22Rv1 (cell line): ENCODE measurements around the gene MYCBP.

Experiments
- H3K27ac ChIP-seq: fragments of 450-650 bp; 2 replicates; pipeline ENCODE4 v1.5.1; 2017
- ZFX ChIP-seq: fragments of 450-650 bp; IDR thresholded peaks from 2 replicates; pipeline ENCODE4 v1.6.1; 2017; ENCODE audit warnings: antibody characterized with exemption, borderline replicate concordance
- TF ChIP-seq, protein P1 (sequence below): fragments of 450-650 bp; IDR thresholded peaks from 2 replicates; pipeline ENCODE4 v1.5.1; 2017; ENCODE audit warnings: mild to moderate bottlenecking

The MYCBP gene

DNA sequence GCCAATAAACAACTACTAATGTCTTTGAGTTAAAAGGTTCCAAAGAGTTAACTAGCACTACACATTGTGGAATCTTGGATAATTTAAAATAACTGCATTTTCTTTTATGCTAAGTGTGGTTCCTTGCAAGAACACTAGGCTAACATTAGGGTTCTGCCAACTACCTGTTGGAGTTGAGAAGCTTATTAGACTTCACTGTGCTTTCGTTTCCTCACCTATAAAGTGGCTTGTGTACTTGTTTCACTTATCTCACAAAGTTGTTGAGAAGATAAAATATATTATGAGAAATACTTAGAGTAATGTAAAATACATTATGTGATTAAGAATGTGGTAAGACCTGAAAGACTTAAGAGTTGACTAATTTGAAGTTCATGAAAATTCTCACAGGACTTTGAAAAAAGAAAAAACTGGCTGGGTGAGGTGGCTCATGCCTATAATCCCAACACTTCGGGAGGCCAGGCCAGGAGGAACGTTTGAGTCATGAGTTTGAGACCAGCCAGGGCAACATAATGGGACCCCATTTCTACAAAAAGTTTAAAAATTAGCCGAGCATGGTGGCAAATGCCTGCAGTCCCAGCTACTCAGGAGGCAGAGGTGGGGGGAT is 7.9 kb downstream of the MYCBP start:
- no peak overlapping the region for H3K27ac ChIP-seq
- no peak for TF ChIP-seq ZFX
- TF ChIP-seq, protein P1, sequence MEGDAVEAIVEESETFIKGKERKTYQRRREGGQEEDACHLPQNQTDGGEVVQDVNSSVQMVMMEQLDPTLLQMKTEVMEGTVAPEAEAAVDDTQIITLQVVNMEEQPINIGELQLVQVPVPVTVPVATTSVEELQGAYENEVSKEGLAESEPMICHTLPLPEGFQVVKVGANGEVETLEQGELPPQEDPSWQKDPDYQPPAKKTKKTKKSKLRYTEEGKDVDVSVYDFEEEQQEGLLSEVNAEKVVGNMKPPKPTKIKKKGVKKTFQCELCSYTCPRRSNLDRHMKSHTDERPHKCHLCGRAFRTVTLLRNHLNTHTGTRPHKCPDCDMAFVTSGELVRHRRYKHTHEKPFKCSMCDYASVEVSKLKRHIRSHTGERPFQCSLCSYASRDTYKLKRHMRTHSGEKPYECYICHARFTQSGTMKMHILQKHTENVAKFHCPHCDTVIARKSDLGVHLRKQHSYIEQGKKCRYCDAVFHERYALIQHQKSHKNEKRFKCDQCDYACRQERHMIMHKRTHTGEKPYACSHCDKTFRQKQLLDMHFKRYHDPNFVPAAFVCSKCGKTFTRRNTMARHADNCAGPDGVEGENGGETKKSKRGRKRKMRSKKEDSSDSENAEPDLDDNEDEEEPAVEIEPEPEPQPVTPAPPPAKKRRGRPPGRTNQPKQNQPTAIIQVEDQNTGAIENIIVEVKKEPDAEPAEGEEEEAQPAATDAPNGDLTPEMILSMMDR = no peak

DNA sequence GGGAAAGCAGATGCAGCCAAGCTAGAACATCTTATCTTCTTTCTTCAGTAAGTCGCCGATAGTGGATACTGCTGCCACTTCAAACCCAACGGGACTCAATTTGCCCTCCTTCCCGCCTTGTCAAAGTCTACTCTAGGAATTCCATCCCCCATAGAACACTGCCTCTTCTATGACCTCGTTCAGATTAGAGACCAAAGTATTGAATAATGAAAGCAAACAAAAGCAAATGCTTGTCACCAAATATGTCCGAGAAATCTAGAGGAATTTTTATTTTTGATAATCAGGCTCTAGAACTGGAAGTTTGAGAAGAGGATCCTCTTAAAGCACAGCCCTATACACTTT is 12.7 kb downstream of the MYCBP start:
- peak overlapping the region; percentile 78 for H3K27ac ChIP-seq
- TF ChIP-seq ZFX = no peak
- TF ChIP-seq, protein P1 = no peak

DNA sequence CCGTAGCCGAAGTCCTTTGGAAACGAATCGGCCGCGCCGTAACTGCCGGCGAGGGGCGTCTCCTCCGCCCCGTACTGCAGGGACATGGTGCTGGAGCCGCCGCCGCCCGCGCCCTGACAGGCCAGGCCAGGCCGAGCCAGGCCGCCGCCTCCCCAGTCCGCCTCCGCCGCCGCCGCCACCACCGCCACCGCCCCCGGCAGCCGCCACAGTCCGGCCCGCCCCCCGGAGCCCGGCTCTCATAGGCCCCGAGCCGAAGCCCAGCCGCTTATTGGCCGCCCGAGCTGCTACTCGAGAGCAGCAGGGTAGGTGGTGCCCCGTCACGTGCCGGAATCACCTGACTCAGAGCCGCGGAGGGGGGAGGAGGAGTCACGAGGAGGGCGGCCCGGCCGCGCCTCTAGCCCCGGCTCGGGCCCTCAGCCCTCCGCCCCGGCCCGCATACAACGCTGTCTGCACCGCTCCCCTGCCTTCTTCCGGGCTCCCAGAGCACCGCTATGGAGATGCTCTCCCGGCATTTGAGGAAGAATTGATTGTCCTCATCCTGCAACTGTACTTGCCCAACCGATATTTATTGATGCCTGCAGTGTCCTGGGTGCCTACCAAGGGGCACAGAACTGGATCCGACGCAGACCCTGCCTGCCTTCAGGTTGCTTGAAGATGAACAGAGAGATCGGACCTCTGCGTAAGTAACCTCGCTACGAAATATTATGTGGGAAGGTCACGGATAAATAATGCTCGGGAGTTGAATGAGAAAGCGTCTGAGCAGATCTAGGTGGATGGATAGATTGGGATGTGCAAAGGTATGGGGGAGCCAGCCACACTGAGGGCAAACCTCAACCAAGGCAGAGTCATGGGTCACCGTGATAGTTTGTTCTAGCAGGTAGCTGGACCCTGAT is 13.3 kb downstream of the MYCBP start, which contains the start of gene RRAGC:
Gene RRAGC, minus strand, starts transcription at position 212 of the 893 bp plus-strand sequence. Its CDS starts 126 bp downstream, at position 86.
- H3K27ac ChIP-seq = peak within 1 kb of the TSS; percentile 78
- TF ChIP-seq ZFX = no peak
- TF ChIP-seq, protein P1 = no peak

DNA sequence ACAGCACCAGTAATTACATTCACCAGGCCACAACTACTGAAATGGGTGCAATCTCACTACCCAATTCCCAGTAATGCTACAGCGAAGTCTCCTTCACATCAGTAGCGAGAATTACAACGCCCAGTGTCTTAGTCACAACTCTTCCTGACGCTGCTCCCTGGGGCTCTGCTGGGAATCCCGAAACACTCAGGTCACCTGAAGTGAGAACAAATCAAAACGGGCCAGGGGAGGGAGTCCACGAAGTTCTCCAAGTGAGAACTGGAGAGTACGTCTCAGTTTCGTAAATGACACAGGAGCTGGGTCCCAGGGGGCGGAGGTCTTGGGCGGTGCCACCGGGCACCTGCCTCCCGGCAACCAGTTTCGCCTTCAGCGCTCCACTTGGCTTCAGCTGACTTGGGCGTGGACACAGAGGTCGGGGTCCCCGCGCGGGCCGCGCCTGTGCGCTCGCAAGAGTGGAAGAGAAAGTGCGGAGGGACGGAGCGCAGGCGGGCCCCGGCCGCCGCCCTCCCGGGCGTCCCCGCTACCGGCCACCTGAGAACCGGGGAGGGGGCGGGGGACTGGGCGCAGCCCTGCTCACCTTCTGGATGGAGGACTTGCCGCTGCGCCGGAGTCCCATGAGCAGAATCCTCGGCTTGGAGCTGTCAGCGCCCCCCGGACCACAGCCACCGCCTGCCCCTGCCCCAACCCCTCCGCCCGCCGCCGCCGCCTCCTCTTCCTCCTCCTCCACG is 14.2 kb downstream of the MYCBP start:
- peak overlapping the region; percentile 78 for H3K27ac ChIP-seq
- TF ChIP-seq, protein P1 = no peak
- TF ChIP-seq ZFX = no peak

DNA sequence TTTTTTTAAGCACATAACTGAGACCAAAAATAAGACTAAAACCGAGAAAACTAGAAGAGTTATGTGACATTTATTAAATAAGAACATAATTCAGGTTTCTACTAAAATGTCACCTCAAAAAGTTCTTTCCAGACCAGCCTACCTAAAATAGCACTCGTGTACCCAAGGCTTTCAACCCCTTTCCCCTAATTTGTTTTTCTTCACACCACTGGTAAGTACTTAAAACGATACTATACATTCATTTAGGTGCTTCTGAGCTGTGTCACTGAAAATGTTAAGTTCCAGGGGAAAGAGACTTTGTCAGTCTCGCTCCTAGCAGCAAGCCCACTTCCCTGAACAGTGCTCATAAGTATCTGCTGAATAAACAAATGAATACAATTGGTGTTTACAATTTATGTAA is 20.4 kb downstream of the MYCBP start:
- TF ChIP-seq, protein P1 = no peak
- TF ChIP-seq ZFX = no peak
- H3K27ac ChIP-seq = no peak overlapping the region

DNA sequence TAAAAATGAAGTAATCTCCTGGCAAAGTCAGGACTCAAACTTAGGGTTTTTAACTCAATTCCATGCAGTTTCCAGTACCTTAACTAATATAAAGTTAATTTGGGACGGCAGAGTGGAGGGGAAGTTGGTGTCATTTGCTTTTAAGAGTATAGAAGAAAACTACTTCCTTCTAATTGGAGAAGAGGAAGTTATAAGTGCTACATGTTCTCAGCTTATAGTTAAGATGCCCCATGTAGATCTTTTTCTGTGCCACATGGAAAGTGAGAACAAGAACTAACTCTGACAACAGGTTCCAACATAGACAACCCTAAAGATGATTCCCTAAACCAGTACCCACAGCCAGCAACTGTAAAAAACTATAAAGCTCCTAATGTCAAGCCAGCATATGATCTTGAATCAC is 25.1 kb downstream of the MYCBP start:
- TF ChIP-seq ZFX = no peak
- TF ChIP-seq, protein P1 = no peak

More for the DNA sequence above, 25.1 kb downstream of the MYCBP start:
- no peak overlapping the region for H3K27ac ChIP-seq
